Pulmonary artery endothelial cell (primary cell): ENCODE measurements around the gene TSPAN6. TPM values are rescaled to one million over a fixed set of nuclear protein-coding genes. Genes with fewer than 3 reads are reported as not detected.
A peak's percentile ranks its signal among the peaks of the same experiment; 100 is the strongest.

Source experiments
- DNase-seq: peaks from one replicate; pipeline ENCODE4 v3.0.0-alpha.2; 2011; ENCODE audit warnings: low read depth, low spot score
- total RNA-seq: library from RNA; depleted of rRNA; stranded (reverse); fragments of >200 nt; gene quantifications from 2 replicates; pipeline ENCODE4 v1.2.3, GENCODE V29; 2014

TSPAN6 gene
- total RNA-seq, 1 donor from 2014 or later = 43.8 TPM

GRCh38 chrX:100647739-100648138 is 11.1 kb upstream of the TSPAN6 start:
- no peak for DNase-seq

GRCh38 chrX:100647095-100647494 is 10.5 kb upstream of the TSPAN6 start:
- DNase-seq = no peak

- no peak for DNase-seq
Observed at GRCh38 chrX:100645106-100645505, 8.5 kb upstream of the TSPAN6 start.

- peak; percentile 71 for DNase-seq
Observed at GRCh38 chrX:100643956-100644860, 7.6 kb upstream of the TSPAN6 start, which contains the start of gene SRPX2. SRPX2 (plus strand) TSS chrX:100644199; CDS start chrX:100646323, 2,124 bp downstream.

- DNase-seq = no peak
Observed at GRCh38 chrX:100643212-100643611, 6.6 kb upstream of the TSPAN6 start.

- DNase-seq = no peak
Observed at GRCh38 chrX:100642290-100642689, 5.7 kb upstream of the TSPAN6 start.

GRCh38 chrX:100635989-100636320 is 651 bp downstream of the TSPAN6 start:
- no peak for DNase-seq

- no peak for DNase-seq
Observed at GRCh38 chrX:100635040-100635439, 1.6 kb downstream of the TSPAN6 start.

GRCh38 chrX:100625985-100626491 is 10.6 kb downstream of the TSPAN6 start:
- DNase-seq = no peak

GRCh38 chrX:100623001-100623400 is 13.6 kb downstream of the TSPAN6 start:
- no peak for DNase-seq

- peak; percentile 15 for DNase-seq
Observed at GRCh38 chrX:100615005-100615404, 21.6 kb downstream of the TSPAN6 start.

- DNase-seq = no peak
Observed at GRCh38 chrX:100611951-100612350, 24.7 kb downstream of the TSPAN6 start.

- no peak for DNase-seq
Observed at GRCh38 chrX:100609591-100609990, 27.0 kb downstream of the TSPAN6 start.

GRCh38 chrX:100606753-100607152 is 29.9 kb downstream of the TSPAN6 start:
- no peak for DNase-seq

- DNase-seq = no peak
Observed at GRCh38 chrX:100600758-100601157, 35.8 kb downstream of the TSPAN6 start.

- DNase-seq = no peak
Observed at GRCh38 chrX:100600340-100600739, 36.3 kb downstream of the TSPAN6 start.

GRCh38 chrX:100599456-100599855 is 37.1 kb downstream of the TSPAN6 start:
- no peak for DNase-seq

GRCh38 chrX:100596601-100597000 is 40.0 kb downstream of the TSPAN6 start:
- no peak for DNase-seq

- no peak for DNase-seq
Observed at GRCh38 chrX:100593581-100593980, 43.0 kb downstream of the TSPAN6 start.

GRCh38 chrX:100593126-100593525 is 43.5 kb downstream of the TSPAN6 start:
- no peak for DNase-seq

GRCh38 chrX:100591256-100592051 is 45.2 kb downstream of the TSPAN6 start:
- no peak for DNase-seq

GRCh38 chrX:100587861-100588260 is 48.7 kb downstream of the TSPAN6 start:
- DNase-seq = no peak
